Activated gamma-delta T cell treated with anti-CD3 and anti-CD28 coated beads, Interleukin-2, amount 50 U/mL, for 16 hours (primary cell): ENCODE measurements around the gene KCNG2.
"Not testable (repeated sequence)": the region's sequence is repeated elsewhere in the genome, so short reads cannot be mapped to it uniquely, and the experiment has no call there.

Experiments
- DNase-seq: peaks from one replicate; pipeline ENCODE4 v3.0.0-alpha.2; 2020; ENCODE audit warnings: low read depth

The KCNG2 gene

DNA sequence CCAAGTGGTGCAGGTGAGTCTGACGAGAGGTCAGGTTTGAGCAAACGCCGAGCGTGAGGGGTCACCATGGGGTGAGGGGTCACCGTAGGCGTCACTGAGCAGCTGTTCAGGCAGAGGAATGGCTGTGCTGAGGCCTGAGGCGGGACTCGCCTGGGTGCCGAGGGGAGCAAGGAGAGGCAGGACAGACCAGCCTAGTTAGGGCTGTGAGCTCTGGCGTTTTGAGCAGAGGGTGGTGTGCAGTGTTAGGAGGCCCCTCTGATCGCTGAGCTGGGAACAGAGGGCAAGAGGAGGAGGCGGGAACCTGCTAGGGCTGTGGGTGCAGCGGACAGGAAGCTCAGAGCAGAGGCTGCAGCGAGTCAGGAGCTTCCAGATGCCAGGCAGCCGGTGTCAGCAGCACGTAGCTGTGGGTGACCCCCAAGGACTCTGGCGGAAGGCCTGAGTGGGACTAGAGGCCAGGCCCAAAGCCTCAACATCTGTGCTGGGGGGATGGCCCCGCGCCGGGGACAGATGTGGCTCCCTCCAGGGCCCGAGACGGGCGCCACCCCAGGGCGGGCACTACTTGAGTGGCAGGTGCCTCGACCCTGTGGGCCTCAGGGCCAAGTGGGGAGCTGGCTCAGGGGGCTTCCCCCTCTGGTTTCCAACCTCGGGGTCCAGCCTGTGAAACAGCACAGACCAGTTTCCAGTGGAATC lies 55.7 kb downstream of the KCNG2 start:
- no peak for DNase-seq

DNA sequence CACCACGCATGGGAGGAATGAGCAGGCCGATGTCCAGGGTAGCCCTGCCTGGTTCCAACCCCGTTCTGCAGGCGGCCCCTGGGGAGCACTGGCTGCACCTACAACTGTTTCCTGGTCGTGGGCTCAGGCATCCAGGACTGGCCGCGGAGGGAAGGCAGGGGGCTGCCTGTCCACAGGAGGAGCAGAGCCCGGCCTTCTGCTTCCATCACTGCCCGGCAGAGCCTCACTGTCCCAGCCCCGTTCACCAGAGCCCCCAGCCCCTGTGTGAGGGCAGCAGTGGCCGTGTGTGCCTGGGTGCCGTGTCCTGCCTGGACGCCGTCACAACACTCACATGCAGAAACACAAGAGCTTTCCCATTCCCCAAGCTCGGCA lies 56.2 kb downstream of the KCNG2 start:
- no peak for DNase-seq

DNA sequence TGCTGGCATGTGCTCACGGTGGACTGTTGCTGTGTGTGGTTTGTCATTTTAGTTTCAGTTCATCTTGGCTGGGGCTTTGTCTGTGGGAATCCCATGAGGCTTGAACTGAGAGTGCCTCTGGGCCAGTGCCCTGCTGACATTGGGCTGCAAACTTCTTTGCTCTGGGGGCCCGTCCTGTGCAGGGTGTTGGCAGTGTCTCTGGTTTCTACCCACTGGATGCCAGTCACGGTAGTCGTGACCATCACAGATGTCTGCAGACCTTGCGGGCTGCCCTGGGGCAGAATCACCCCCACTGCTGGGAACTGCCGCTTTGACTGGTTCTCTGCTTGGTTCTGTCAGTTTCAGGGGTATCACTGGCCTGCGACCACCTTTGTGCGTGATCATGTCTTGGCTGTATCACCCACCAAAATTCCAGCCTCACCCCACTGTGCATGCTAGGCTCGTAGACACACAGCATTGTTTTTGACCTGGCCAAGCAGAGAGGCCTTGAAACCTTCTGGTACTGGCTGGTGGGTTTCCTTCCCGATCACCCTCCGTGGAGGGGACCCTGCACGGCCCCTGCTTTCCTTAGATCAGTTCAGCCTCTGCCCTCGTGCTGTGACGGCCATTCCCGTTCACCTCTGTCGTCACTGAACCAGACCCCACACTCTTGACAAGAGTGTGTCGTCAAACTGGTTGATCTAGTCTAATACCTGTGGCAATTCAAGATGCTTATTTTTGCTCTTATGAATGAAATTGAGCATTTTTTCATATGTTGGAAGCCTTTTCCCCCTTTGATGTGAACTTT lies 57.6 kb downstream of the KCNG2 start:
- no peak for DNase-seq

DNA sequence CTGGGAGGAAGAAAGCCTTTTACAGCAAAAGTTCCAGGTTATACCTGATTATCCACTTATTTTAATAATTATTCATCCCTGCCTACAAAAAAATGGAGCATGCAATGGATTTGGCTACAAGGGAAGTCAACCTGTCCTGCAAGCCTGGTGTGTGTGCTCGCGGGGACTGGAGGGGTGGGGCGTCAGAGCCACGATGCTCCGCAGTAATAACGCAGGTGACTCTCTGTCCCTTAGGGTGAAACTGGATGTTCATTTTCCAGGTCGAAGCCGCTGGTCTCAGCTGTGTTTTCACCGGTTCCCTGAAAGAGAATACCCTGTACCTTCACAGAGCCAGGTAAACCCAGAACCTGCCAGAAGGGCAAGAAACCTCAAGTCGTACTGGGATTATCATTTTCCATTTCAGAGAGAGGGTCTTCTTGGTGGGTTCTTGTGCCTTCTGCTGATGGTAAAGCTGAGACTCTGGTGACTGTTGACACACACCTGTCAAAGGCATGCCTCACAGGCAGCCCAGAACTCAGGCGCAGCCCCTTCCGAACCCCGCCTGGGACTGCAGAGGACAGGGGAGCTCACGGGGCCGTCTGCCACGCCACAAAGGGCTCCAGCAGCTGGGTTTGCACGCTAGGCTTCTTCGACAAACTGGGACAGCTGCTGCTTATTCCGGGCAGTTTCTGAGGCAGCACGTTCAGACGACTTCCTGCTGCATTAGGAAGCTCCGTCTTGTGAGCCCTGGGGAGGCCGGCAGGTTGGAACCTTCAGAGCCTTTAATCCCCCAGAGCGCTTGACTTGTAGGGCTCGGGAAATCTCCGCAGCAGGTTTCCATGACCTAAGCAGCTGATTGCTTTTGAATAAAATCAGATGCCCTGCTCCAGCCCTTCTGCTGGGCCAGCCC lies 58.6 kb downstream of the KCNG2 start:
- no peak for DNase-seq

DNA sequence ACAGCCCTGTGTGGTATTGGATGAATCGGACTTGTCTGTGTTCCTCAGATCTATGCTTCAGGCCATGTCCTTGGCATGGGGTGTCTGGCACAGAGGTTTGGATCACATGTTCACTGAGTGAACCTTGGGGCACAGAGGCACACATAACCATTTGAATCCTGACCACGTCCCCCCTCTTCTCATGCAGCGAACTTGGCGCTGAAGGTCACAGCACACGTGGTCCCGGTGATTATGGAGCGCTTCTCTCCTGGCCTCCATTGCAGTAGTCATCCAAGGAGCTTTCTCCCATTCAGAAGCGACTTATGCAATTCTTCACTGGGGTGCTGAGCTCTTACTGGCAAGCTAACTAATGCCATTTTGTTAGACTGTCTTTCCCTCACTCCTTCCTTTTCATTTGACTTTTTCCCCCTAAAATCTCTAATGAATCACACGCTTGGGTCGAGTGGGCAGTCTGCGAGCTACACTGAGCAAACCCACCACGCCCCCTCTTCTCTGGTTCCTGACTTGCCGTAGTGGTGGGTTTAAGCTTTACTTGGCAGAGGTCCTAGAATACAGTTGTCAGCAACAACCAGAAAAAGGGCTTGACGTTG lies 59.4 kb downstream of the KCNG2 start:
- DNase-seq = no peak

DNA sequence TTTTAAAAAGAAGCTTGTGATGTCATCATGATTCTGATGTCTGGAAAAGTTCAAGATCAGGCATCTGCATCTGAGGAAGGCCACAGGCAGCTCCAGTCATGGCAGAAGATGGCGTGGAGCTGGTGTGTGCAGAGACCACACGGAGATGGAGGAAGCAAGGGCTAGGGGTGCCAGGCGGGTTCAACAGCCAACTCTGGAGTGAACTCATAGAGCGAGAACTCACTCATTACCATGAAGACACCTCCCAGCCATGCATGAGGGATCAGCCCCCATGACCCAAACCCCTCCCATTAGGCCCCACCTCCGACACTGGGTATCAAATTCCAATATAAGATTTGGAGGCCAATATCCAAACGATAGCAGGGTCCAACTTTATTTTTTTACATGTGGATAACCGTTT lies 61.6 kb downstream of the KCNG2 start:
- no peak for DNase-seq

DNA sequence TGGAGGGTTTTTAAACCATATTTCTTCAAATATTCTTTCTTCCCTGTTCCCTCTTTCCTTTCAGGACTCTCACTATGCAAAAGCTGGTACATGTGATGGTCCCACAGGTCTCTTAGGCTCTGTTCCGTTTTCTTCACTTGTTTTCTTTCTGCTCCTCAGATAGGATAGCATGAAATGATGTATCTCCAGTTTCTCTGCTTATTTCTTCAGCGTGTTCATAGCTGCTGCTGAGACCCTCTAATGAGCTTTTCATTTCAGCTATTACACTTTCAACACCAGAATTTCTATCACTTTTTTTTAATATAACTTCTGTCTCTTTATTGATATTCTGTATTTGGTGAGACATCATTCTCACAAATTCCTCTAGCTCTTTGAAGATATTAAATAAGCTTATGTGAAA lies 63.9 kb downstream of the KCNG2 start:
- no peak for DNase-seq

DNA sequence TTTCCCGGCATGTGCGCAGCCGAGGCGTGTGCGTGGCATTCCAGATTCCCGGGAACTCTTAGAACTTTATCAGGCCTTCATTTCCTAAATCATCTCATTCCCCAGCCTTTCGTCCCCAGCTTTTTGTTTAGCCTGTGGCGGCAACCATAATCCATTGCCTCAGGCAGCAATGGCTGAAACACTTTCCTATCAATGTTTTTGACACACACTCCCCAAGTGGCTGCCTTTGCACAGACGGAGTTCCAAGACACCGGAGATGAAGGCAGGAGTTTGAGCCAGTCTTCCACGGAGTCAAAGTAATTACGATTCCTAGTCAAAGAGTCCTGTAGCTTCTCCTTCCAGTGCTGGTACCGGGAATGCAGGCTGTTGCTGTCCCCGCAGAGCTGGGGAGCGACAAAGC lies 64.8 kb downstream of the KCNG2 start:
- DNase-seq = no peak

DNA sequence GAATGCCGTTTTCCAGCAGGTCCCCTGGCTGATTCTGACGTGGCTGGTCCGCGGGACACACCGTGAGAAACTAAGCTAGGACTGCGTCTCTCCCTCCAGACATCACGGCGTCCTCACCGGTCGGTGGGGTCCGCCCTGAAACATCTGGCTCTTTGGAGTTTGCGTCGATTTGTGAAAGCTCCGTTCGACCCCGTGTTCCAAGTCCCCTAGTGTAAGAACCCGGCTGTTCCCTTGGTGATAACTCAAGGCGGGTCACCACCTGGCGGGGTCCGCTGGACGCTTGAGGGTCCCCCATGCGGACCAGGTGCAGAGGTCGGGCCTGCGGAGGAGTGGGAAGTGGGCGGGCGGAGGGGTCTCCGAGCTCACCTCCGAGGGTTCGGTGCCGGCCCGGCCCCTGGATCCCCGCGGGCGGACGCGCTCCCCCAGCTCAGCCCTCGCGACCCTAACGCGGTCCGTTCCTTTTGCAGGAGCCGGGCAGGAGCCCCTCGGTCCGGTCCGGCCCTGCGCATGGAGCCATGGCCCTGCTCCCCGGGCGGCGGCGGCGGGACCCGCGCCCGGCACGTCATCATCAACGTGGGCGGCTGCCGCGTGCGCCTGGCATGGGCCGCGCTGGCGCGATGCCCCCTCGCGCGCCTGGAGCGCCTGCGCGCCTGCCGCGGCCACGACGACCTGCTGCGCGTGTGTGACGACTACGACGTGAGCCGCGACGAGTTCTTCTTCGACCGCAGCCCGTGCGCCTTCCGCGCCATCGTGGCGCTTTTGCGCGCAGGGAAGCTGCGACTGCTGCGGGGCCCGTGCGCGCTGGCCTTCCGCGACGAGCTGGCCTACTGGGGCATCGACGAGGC lies 65.6 kb downstream of the KCNG2 start:
- DNase-seq = no peak

DNA sequence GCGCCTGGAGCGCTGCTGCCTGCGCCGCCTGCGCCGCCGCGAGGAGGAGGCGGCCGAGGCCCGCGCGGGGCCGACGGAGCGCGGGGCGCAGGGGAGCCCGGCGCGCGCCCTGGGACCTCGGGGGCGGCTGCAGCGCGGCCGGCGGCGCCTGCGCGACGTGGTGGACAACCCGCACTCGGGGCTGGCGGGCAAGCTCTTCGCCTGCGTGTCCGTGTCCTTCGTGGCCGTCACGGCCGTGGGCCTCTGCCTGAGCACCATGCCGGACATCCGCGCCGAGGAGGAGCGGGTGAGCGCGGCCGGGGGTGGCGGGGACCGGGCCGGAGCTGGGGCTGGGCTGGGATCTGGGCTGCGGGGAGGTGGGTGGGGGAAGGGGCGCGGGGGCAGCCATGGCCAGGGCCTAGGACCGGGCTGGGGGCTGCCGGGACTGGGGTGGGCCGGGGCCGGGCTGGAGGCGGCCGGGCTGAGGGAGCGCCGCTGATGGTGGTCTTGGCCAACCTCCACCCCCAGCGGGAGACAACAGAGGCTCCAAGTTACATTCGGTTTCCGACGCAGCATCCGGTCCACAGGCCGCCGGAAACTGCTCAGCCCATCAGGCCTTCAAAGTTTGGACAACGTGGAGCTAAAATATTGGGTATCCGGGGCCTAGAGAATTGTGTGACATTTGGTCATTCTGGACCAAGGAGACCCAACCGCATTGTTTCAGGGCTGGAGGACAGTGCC lies 66.4 kb downstream of the KCNG2 start:
- DNase-seq = no peak

DNA sequence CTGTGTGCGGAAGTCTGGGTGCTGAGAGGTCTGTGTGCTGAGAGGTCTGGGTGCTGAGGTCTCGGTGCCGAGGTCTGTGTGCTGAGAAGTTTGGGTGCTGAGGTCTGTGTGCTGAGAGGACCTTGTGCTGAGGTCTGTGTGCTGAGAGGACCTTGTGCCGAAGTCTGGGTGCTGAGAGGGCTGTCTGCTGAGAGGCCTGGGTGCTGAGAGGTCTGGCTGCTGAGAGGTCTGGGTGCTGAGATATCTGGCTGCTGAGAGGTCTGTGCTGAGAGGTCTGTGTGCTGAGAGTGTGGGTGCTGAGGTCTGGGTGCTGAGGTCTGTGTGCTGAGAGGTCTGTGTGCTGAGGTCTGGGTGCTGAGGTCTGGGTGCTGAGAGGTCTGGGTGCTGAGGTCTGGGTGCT lies 67.2 kb downstream of the KCNG2 start:
- not testable (repeated sequence) for DNase-seq

DNA sequence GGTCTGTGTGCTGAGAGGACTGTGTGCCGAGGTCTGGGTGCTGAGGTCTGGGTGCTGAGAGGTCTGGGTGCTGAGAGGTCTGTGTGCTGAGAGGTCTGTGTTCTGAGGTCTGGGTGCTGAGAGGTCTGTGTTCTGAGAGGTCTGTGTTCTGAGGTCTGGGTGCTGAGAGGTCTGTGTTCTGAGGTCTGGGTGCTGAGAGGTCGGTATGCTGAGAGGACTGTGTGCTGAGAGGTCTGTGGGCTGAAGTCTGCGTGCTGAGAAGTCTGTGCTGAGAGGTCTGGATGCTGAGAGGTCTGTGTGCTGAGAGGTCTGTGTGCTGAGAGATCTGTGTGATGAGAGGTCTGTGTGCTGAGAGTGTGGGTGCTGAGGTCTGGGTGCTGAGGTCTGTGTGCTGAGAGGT lies 68.2 kb downstream of the KCNG2 start:
- not testable (repeated sequence) for DNase-seq

DNA sequence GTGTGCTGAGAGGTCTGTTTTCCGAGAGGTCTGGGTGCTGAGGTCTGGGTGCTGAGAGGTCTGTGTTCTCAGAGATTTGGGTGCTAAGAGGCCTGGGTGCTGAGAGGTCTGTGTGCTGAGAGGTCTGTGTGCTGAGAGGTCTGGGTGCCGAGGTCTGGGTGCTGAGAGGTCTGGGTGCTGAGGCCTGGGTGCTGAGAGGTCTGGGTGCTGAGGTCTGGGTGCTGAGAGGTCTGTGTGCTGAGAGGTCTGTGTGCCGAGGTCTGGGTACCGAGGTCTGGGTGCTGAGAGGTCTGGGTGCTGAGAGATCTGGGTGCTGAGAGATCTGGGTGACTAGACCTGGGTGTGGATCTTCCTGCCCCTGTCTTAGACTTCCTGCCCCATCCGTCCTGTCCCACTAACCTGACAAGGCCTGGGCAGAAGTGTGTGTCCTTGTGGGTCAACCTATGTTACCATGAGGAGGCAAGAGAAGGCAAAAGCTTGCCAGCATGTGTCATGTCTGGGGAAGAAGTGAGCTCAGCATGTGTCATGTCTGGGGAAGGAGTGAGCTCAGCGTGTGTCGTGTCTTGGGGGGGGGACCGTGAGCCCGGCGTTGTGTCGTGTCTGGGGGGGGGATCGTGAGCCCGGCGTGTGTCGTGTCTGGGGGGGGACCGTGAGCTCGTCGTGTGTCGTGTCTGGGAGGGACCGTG lies 69.3 kb downstream of the KCNG2 start:
- no peak for DNase-seq

DNA sequence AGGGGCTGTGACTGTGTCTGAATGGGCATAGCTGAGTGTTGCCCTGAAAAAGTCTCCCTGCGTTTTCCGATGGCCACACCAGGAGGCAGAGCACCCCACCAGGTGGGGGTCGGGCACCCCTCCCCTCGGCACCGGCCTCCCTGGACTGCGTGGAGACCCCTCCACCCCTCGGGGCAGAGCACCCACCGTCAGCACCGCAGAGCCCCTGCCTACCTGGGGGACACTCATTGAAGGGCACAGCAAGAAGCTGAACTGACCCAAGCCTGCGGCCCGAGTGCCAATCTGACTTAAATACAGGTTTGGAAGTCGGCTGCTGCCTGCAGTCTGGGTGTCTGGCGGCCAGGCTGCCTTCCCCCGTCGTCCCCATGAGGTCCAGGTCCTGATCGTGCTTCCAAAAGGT lies 69.9 kb downstream of the KCNG2 start:
- DNase-seq = no peak

DNA sequence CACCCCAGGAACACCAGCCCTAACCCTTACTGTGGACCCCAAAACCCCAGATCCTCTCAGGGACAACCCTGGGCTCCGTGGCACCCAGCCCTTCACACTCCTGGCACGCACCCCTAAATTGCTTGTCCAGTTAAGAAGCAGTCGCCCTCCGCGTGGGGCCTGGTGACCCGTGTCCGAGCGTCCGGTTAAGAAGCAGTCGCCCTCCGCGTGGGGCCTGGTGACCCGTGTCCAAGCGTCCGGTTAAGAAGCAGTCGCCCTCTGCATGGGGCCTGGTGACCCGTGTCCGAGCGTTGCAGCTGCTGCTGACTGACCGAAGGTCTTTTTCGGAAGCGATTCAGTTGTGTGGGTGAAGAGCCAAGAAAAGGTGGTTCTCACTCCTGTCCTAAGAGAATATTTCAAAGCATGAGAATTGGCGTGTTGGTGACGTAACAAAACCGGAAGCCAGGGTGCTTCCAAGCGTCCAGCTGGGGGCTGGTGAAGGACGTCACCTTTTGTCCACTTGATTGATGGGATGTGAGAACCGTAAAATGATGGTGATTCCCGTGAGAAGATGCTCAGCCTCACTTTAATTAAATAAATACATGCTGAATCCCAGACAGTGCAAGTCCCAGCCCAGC lies 70.5 kb downstream of the KCNG2 start:
- DNase-seq = no peak

DNA sequence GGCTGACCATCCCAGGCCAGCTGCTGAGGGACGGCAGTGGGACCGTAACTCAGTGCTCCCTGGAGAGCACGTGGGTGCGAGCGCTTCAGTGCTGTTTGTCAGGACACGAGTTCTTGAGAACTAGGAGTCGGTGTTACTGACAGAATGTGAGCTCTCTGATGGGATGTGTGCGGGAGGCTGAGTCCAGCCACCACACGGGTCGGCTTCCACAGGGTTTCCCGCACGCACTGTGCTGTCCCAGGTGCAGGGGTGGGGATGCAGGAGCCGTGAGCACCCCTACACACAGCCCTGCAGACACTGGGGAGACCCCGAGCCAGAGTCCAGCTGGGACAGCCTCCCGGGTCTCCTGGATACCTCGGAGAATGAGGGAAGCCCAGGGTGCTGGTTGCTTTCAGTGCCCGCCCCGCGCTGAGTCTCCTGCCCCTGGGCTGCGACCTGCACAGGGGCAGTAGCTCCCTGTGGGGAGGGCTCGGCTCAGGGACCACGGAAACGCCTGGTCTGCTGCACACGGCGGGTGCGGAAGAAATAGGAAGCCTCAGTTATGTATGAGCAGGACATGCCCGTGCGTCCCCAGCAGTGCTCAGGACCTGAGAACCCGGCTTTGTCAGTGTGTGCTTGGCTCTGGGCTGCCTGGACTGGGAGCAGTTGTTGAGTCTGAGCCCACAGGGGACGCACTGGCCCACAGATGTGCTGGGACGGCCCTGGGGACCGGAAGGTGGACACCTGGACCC lies 71.2 kb downstream of the KCNG2 start:
- DNase-seq = no peak

DNA sequence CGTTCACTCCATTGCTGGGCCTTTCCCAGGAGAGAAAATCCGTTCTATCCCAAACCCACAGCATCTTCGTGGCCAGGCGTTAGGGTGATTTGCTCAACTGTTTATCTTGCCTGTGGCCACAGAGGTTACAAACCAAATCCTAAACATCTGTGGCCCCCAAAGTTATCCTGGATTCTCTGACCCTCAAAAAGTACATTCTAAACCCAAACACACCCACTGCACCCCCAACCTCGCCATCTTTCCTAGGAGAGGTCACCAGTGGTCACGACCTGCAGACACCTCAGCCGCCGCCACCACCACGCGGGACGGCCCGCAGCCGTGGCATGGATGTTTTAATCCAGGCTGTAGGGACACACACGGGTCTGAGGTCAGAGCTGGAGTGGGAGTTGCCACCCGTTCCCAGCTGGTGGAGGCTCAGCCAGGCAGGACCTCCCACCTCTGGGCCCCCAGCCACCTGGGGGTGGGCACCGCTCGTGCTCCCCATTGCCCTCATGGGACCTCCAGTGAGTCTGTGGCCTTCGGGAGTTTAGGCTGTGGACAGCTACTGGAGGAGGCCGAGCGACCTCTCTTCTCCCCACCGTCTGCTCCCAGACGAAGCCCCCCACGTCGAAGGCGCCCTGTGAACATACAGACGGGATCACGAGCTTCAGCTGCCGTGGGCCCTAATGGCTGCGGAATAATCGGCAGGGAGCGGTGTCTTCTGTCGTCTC lies 72.0 kb downstream of the KCNG2 start:
- DNase-seq = no peak

DNA sequence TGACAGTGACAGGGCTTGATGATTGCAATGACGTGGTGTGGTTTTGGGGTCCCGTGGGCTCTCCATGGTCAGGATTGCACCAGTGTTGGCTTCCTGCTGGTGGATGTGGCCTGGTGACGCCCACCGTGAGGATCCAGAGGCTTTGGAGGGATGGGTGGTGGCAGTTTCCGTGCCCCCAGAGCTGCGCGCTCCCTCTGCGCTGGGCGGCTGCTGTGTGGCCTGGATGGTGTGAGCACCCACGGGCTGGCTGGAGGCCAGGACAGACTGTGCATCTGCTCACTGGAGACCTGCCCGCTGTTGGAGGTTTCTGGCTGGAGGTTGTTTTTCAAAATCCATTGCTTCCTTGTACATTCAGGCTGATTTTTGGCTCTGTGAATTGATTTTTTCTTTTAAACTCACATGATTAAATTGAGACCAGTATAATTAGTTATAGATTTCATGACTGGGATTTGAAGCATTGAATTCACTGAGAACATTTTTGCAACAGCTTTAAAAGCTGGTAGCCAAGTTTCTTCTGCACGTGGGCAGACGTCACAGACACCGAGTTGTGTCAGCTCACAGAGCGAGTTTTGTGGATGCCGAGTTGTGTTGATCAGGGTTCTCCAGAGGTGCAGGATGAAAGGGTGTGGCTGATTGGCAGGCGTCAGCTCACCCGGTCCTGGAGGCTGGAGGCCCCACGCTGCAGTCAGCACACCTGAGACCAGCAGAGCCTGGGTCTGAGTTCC lies 72.7 kb downstream of the KCNG2 start:
- DNase-seq = no peak
